Measurements from ENCODE around the gene SFSWAP.

DNA sequence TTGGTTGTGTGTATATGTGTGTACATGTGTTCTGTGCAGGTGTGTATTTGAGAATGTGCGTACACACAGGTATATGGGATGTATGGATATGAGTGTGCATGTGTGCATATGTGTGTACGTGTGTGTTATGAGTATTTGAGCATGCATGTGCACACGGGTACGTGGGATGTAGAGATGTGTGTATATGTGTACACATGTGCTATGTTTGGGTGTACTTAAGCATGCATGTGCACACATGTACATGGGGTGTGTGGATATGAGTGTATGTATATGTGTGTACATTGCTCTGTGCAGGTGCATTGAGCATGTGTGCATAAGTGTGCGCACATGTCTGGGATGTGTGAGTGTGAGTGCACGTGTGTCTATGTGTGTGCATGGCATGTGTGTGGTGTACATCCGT lies 34.3 kb upstream of the SFSWAP start:
- TF ChIP-seq POLR2A (IDR thresholded peaks at IDR 0.05) = no peak
- TF ChIP-seq, protein P1, sequence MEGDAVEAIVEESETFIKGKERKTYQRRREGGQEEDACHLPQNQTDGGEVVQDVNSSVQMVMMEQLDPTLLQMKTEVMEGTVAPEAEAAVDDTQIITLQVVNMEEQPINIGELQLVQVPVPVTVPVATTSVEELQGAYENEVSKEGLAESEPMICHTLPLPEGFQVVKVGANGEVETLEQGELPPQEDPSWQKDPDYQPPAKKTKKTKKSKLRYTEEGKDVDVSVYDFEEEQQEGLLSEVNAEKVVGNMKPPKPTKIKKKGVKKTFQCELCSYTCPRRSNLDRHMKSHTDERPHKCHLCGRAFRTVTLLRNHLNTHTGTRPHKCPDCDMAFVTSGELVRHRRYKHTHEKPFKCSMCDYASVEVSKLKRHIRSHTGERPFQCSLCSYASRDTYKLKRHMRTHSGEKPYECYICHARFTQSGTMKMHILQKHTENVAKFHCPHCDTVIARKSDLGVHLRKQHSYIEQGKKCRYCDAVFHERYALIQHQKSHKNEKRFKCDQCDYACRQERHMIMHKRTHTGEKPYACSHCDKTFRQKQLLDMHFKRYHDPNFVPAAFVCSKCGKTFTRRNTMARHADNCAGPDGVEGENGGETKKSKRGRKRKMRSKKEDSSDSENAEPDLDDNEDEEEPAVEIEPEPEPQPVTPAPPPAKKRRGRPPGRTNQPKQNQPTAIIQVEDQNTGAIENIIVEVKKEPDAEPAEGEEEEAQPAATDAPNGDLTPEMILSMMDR (IDR thresholded peaks at IDR 0.05) = no peak
